Adrenal gland (tissue), 5 donors: ENCODE data around the gene NXN.
"Not testable (repeated sequence)": the region's sequence is repeated elsewhere in the genome, so short reads cannot be mapped to it uniquely, and the experiment has no call there.

Source experiments
- POLR2A ChIP-seq, 2 donors: fragments of 450-650 bp; IDR thresholded peaks; one replicate each; pipeline ENCODE4 v1.6.1; 2017; ENCODE audit warnings: antibody characterized with exemption in 2 of 2, mild to moderate bottlenecking in 2 of 2, moderate library complexity in 1 of 2
- TF ChIP-seq, protein P1 (sequence below), 6 experiments: fragments of 450-650 bp in 4 of 6; fragments of 200-600 bp in 2 of 6; sonication (generic) in 1 of 6; IDR thresholded peaks; 1 replicate in 5 of 6; 2 replicates in 1 of 6; pipeline versions ENCODE4 v1.5.1 to v1.8.0; 2016 to 2021; ENCODE audit warnings: antibody characterized with exemption in 6 of 6, mild to moderate bottlenecking in 2 of 6, moderate library complexity in 1 of 6
- donor health status: DM: no; HTN: no; CAD: no.

- TF ChIP-seq, protein P1, sequence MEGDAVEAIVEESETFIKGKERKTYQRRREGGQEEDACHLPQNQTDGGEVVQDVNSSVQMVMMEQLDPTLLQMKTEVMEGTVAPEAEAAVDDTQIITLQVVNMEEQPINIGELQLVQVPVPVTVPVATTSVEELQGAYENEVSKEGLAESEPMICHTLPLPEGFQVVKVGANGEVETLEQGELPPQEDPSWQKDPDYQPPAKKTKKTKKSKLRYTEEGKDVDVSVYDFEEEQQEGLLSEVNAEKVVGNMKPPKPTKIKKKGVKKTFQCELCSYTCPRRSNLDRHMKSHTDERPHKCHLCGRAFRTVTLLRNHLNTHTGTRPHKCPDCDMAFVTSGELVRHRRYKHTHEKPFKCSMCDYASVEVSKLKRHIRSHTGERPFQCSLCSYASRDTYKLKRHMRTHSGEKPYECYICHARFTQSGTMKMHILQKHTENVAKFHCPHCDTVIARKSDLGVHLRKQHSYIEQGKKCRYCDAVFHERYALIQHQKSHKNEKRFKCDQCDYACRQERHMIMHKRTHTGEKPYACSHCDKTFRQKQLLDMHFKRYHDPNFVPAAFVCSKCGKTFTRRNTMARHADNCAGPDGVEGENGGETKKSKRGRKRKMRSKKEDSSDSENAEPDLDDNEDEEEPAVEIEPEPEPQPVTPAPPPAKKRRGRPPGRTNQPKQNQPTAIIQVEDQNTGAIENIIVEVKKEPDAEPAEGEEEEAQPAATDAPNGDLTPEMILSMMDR (IDR thresholded peaks at IDR 0.05) = not testable (repeated sequence)
- not testable (repeated sequence) for TF ChIP-seq POLR2A (IDR thresholded peaks at IDR 0.05)
These were observed 224.1 kb downstream of the NXN start for GRCh38 chr17:755319-755961.
